HepG2 (cell line): ENCODE results near the gene OGFOD3. TPM values are rescaled to one million over a fixed set of nuclear protein-coding genes. Genes with fewer than 3 reads are reported as not detected.

Experiments used
- AGO2 ChIP-seq: fragments of 200-400 bp; formaldehyde crosslinking; optimal IDR thresholded peaks from 2 replicates; pipeline ENCODE3; 2017; ENCODE audit warnings: mild to moderate bottlenecking, low read depth, low read length, moderate library complexity
- CAMTA2 ChIP-seq: sonication (generic); formaldehyde crosslinking; IDR thresholded peaks from 2 replicates; pipeline ENCODE4 v1.4.0; 2020; ENCODE audit warnings: mild to moderate bottlenecking, missing genetic modification reagents, borderline replicate concordance
- CTCF ChIP-seq: sonication (generic); formaldehyde crosslinking; IDR thresholded peaks from 2 replicates; pipeline ENCODE4 v1.5.0; 2020; ENCODE audit warnings: mild to moderate bottlenecking, missing genetic modification reagents, moderate library complexity
- MXD3 ChIP-seq: IDR thresholded peaks from 2 replicates; pipeline ENCODE4 v1.6.1; 2016; ENCODE audit warnings: mild to moderate bottlenecking, missing biosample characterization, missing genetic modification reagents
- PCBP1 ChIP-seq: fragments of 200-400 bp; formaldehyde crosslinking; IDR thresholded peaks from 2 replicates; pipeline ENCODE4 v1.6.1; 2017; ENCODE audit warnings: mild to moderate bottlenecking, low read depth, low read length, borderline replicate concordance
- SNAPC4 ChIP-seq: sonication (generic); formaldehyde crosslinking; IDR thresholded peaks from 2 replicates; pipeline ENCODE4 v1.4.0; 2020; ENCODE audit warnings: mild to moderate bottlenecking, missing genetic modification reagents
- ZBTB38 ChIP-seq: sonication (generic); formaldehyde crosslinking; IDR thresholded peaks from 2 replicates; pipeline ENCODE4 v1.5.1; 2020; ENCODE audit warnings: mild to moderate bottlenecking, missing genetic modification reagents
- ZNF101 ChIP-seq: sonication (generic); formaldehyde crosslinking; IDR thresholded peaks from 2 replicates; pipeline ENCODE4 v1.4.0; 2020; ENCODE audit warnings: mild to moderate bottlenecking, low read depth, missing genetic modification reagents, borderline replicate concordance
- ZNF350 ChIP-seq: sonication (generic); formaldehyde crosslinking; IDR thresholded peaks from 2 replicates; pipeline ENCODE4 v1.4.0; 2020; ENCODE audit warnings: mild to moderate bottlenecking, low read depth, missing genetic modification reagents, borderline replicate concordance
- ZNF441 ChIP-seq: sonication (generic); formaldehyde crosslinking; IDR thresholded peaks from 2 replicates; pipeline ENCODE4 v1.7.0; 2021; ENCODE audit warnings: missing genetic modification reagents, borderline replicate concordance
- ZNF556 ChIP-seq: sonication (generic); formaldehyde crosslinking; IDR thresholded peaks from 2 replicates; pipeline ENCODE4 v1.4.0; 2020; ENCODE audit warnings: mild to moderate bottlenecking, missing genetic modification reagents, borderline replicate concordance
- ZNF567 ChIP-seq: sonication (generic); formaldehyde crosslinking; IDR thresholded peaks from 2 replicates; pipeline ENCODE4 v1.8.1; 2023; ENCODE audit warnings: mild to moderate bottlenecking, missing genetic modification reagents, borderline replicate concordance
- ZNF687 ChIP-seq: sonication (generic); formaldehyde crosslinking; IDR thresholded peaks from 2 replicates; pipeline ENCODE4 v1.5.1; 2020; ENCODE audit warnings: mild to moderate bottlenecking, missing genetic modification reagents, moderate library complexity
- polyA plus RNA-seq, 8 experiments: library from polyadenylated mRNA; depleted of rRNA in 3 of 8; stranded (reverse) in 7 of 8; unstranded in 1 of 8; fragments of >200 nt; fragmentation: Illumina TruSeq in 4 of 8; extraction: Trizol in 4 of 8; gene quantifications; 2 replicates each; pipeline versions ENCODE4 v1.2.1 to v1.2.3, GENCODE V29; 2011 to 2016; ENCODE audit warnings: low read depth in 4 of 8, missing spikeins in 1 of 8, mixed read lengths in 1 of 8; ENCODE audit not compliant: insufficient read depth in 1 of 8
- total RNA-seq, 5 experiments: library from RNA; depleted of rRNA; stranded (reverse); fragments of >200 nt; fragmentation: Illumina TruSeq; extraction: Trizol; gene quantifications; 2 replicates each; pipeline ENCODE4 v1.2.3, GENCODE V29; 2016; ENCODE audit warnings: low read depth in 1 of 5
- TF ChIP-seq, protein P1 (sequence below): sonication (generic); formaldehyde crosslinking; conservative IDR thresholded peaks from 2 replicates; pipeline ENCODE4 v1.4.0; 2020; ENCODE audit warnings: missing genetic modification reagents

Gene OGFOD3
- total and polyA plus RNA-seq, 2 of the 13 experiments (the other 11 are each of a cell fraction or from before 2014, with no cell fraction given), result 40.0 to 42.1 TPM

DNA sequence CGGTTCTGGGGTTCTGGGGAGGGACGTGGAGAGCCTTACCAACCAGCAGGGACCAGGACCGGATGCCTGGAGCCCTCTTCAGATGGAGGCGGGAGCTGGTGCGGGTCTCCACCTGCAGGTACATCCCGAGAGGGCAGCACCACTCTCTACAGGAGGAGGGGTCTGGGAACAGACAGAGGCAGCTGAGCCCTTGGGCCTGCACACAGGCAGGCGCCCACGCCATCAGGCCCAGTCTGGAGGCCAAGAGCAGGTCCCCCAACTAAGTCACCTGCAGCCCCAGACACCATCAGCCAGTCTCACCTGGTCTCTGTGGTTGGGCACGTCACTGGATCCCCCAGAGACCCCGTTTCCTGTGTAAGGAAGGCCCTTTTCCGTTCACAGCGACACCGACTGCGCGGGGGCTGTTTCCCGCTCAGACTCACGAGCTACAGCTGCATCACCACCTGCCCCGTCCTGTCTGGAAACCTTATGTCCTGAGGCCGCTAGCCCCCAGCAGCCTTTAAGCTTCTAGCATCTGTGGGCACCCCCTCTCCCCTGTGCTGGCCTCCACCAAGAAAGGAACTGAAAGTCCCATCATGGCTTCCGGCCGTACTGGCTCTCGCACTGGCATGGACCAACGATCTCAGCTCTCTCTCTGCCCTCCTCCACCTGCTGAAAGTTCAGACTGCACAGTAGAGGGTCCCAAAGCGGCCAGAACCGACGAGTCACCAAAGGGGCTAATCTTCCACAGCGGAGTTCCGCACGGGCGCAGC is 30.9 kb upstream of the OGFOD3 start (continued):
- TF ChIP-seq CTCF (CRISPR knock-in tag) (0 out of 2 replicates have a peak, but pooled peaks have one; percentile 9), CAMTA2 (0 out of 2 replicates have a peak, but pooled peaks have one; percentile 38), ZNF350 (0 out of 2 replicates have a peak, but pooled peaks have one; percentile 25), ZNF441 (CRISPR knock-in tag) (no peak), ZNF101 (CRISPR knock-in tag) (no peak), PCBP1 (0 out of 2 replicates have a peak, but pooled peaks have one; percentile 54), ZNF567 (CRISPR knock-in tag) (0 out of 2 replicates have a peak, but pooled peaks have one; percentile 5), SNAPC4 (CRISPR knock-in tag) (0 out of 2 replicates have a peak, but pooled peaks have one; percentile 22), AGO2 (peak; percentile 75), MXD3 (CRISPR knock-in tag) (no peak), ZNF556 (CRISPR knock-in tag) (no peak), ZNF687 (CRISPR knock-in tag) (peak; percentile 36; the same call in 1 of the 2 replicates), ZBTB38 (peak; percentile 96)
- TF ChIP-seq, protein P1, sequence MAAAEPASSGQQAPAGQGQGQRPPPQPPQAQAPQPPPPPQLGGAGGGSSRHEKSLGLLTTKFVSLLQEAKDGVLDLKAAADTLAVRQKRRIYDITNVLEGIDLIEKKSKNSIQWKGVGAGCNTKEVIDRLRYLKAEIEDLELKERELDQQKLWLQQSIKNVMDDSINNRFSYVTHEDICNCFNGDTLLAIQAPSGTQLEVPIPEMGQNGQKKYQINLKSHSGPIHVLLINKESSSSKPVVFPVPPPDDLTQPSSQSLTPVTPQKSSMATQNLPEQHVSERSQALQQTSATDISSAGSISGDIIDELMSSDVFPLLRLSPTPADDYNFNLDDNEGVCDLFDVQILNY (CRISPR knock-in tag), result 0 out of 2 replicates have a peak, but pooled peaks have one; percentile 8
- TF ChIP-seq, all 625 proteins: peak for 17
